Measurements from ENCODE around the gene ZNF560.
"Not testable (repeated sequence)": the region's sequence is repeated elsewhere in the genome, so short reads cannot be mapped to it uniquely, and the experiment has no call there.

- TF ChIP-seq PATZ1 (CRISPR knock-in tag; IDR thresholded peaks at IDR 0.05; ENCODE audit: borderline replicate concordance); ZFP3 (CRISPR knock-in tag; IDR thresholded peaks at IDR 0.05); ARNTL (CRISPR knock-in tag; IDR thresholded peaks at IDR 0.05; ENCODE audit: borderline replicate concordance, low read depth); RARB (CRISPR knock-in tag; IDR thresholded peaks at IDR 0.05); GLIS3 (CRISPR knock-in tag; IDR thresholded peaks at IDR 0.05); BACH2 (CRISPR knock-in tag; IDR thresholded peaks at IDR 0.05; ENCODE audit: borderline replicate concordance); CREB5 (CRISPR knock-in tag; IDR thresholded peaks at IDR 0.05; ENCODE audit: low read depth); ZNF565 (CRISPR knock-in tag; conservative IDR thresholded peaks at IDR 0.05; ENCODE audit: low read depth): not testable (repeated sequence)
Measured at GRCh38 chr19:9539201-9539600, 40.8 kb upstream of the ZNF560 start.

All from SK-N-SH treated with all-trans-retinoic acid at 6 μM for 48 hours (cell line).